ENCODE data around the gene PKNOX1.

DNA sequence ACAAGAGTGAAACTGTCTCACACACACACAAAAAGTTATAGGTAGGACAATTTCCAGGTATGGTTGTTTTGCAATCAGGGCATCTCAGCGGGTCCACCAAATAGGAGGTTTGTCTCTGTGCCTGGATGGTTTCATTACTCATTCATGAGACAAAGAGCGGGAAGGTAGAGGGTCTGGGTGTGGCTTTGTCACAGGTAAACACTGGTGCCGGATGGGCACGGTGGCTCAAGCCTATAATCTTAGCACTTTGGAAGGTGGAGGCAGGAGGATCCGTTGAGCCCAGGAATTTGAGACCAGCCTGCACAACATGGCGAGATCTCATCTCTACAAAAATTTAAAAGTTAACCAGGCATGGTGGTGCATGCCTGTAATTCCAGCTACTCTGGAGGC, 32.7 kb upstream of the PKNOX1 start:
- TF ChIP-seq POLR2AphosphoS5 (IDR thresholded peaks at IDR 0.05; ENCODE audit: borderline replicate concordance, low read depth, low read length) (no peak), EZH2 (IDR thresholded peaks at IDR 0.05) (no peak), FOXP2 (optimal IDR thresholded peaks at IDR 0.05; ENCODE audit: control extremely low read depth, extremely low read length, insufficient read depth) (no peak)
